Kidney tubule cell (primary cell): Measurements from ENCODE around the gene CCNDBP1.
"Not testable (repeated sequence)": the region's sequence is repeated elsewhere in the genome, so short reads cannot be mapped to it uniquely, and the experiment has no call there.

ENCODE experiments used
- DNase-seq: peaks from one replicate; pipeline ENCODE4 v3.0.0-alpha.2; 2018; ENCODE audit warnings: low spot score

CCNDBP1 gene

GRCh38 chr15:43185157-43186002, at the start of gene CCNDBP1:
Gene CCNDBP1, plus strand, starts transcription at chr15:43185403. Its CDS starts 96 bp downstream, at chr15:43185499.
- DNase-seq: peak; percentile 90

GRCh38 chr15:43143203-43143941, 41.8 kb upstream of the CCNDBP1 start:
- no peak for DNase-seq

- DNase-seq: no peak
Measured at GRCh38 chr15:43144512-43144911, 40.7 kb upstream of the CCNDBP1 start.

GRCh38 chr15:43146184-43146583, 39.0 kb upstream of the CCNDBP1 start:
- DNase-seq: no peak

GRCh38 chr15:43150191-43150929, 34.8 kb upstream of the CCNDBP1 start:
- peak; percentile 89 for DNase-seq

- DNase-seq: no peak
Measured at GRCh38 chr15:43151688-43152087, 33.5 kb upstream of the CCNDBP1 start.

- DNase-seq: no peak
Measured at GRCh38 chr15:43153269-43153668, 31.9 kb upstream of the CCNDBP1 start.

GRCh38 chr15:43165801-43166325, 19.3 kb upstream of the CCNDBP1 start:
- no peak for DNase-seq

- not testable (repeated sequence) for DNase-seq
Measured at GRCh38 chr15:43167261-43167660, 17.9 kb upstream of the CCNDBP1 start.

GRCh38 chr15:43168192-43169107, 16.8 kb upstream of the CCNDBP1 start:
- peak; percentile 75 for DNase-seq

- no peak for DNase-seq
Measured at GRCh38 chr15:43169888-43170287, 15.3 kb upstream of the CCNDBP1 start.

- DNase-seq: not testable (repeated sequence)
Measured at GRCh38 chr15:43175656-43176309, 9.4 kb upstream of the CCNDBP1 start.

GRCh38 chr15:43177147-43177546, 8.1 kb upstream of the CCNDBP1 start:
- DNase-seq: not testable (repeated sequence)

GRCh38 chr15:43183270-43183669, 1.9 kb upstream of the CCNDBP1 start:
- DNase-seq: peak; percentile 6

- DNase-seq: no peak
Measured at GRCh38 chr15:43184407-43185124, 637 bp upstream of the CCNDBP1 start.

- DNase-seq: peak; percentile 46
Measured at GRCh38 chr15:43186003-43186353, 775 bp downstream of the CCNDBP1 start.

- DNase-seq: peak; percentile 64
Measured at GRCh38 chr15:43187544-43188155, 2.4 kb downstream of the CCNDBP1 start.

GRCh38 chr15:43189296-43189695, 4.1 kb downstream of the CCNDBP1 start:
- DNase-seq: no peak

- peak; percentile 15 for DNase-seq
Measured at GRCh38 chr15:43190178-43190577, 5.0 kb downstream of the CCNDBP1 start.
